ENCODE data around the gene LAMC3.

Gene LAMC3

DNA sequence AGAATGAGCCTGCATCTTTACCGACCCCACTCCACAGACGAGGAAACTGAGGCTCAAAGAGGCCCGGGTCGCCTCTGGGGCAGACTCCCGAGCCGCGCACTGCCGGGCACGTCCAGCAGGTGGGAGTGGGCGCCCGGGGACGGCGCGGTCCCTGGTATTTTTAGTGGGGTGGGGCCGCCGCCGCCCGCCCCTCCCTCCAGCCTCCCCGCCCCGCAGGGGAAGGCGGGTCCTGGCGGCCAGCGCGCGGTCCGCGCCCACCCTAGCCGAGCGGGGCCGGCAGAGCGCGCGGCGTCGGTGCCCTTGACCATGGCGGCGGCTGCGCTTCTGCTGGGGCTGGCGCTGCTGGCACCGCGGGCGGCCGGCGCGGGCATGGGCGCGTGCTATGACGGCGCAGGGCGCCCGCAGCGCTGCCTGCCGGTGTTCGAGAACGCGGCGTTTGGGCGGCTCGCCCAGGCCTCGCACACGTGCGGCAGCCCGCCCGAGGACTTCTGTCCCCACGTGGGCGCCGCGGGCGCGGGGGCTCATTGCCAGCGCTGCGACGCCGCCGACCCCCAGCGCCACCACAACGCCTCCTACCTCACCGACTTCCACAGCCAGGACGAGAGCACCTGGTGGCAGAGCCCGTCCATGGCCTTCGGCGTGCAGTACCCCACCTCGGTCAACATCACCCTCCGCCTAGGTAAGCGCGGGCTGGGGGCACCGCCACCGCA lies at the start of gene LAMC3:
Gene LAMC3, plus strand, starts transcription at position 266 of the 710 bp plus-strand sequence. Its CDS starts 41 bp downstream, at position 307.
- no peak for DNase-seq

DNA sequence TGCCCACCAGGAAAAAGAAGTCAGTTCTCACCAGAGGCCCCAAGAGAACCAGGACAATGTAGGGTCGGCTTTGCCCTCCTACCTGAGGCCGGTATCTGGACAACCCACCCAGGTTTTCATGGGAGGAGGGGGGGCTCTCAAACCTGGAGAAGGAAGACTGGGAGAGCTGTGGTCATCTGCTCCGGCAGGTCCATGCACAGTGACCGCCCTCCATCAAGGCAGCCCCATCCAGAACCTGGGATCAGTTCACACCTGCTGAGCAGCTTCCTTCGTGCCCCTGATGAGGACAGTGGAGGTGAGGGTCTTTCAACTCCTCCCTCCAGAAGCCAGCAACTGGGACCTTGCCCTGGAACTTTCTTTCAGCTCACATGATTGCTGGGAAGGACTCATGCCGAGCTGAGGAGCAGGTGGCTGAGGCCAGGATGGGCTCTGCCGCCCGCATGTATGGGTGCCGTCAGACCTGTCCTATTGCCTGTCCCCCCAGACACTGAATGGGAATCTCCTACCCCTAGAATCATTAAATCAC lies 49.1 kb upstream of the LAMC3 start:
- DNase-seq = no peak

DNA sequence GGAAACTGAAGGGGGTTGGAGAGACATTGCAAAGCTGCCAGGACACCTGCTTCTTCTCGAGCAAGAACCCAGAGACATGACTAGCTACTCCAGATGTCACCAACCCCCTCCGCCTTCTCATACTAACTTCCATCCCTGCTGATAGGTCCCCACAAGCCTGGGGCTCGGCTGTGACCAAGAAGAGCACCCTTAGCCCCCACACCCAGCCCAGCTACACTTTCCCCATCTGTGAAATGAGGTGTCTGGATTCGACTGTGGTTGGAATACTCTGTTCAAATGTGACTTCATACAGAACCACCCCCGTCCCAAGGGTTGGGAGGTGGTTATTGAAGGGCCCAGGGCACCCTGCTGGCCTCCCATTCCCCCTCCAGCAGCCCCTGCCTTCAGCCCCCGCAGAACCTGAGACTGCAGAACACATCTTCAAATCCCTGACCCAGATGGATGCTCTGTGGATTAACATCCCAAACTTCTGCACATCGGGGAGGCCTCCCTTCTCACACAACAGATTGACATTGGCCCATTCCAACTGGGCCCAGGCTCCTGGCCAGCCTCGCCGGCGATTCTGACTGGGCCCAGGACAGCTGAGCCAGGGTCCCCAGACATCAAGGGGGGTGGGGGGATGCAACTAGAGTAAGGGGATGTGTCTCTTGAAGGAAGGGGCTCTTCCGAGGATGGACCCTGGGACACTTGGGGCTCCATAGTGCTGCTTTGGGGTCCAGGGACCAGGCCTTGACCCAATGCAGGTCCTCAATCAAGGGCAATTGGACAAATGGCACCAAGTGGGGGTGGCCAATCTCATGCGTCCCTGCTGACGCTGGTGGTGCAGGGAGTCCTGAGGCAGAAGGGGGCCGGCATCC lies 48.2 kb upstream of the LAMC3 start:
- DNase-seq = no peak

- no peak for DNase-seq
These were observed 47.3 kb upstream of the LAMC3 start for GRCh38 chr9:130961511-130962300.

DNA sequence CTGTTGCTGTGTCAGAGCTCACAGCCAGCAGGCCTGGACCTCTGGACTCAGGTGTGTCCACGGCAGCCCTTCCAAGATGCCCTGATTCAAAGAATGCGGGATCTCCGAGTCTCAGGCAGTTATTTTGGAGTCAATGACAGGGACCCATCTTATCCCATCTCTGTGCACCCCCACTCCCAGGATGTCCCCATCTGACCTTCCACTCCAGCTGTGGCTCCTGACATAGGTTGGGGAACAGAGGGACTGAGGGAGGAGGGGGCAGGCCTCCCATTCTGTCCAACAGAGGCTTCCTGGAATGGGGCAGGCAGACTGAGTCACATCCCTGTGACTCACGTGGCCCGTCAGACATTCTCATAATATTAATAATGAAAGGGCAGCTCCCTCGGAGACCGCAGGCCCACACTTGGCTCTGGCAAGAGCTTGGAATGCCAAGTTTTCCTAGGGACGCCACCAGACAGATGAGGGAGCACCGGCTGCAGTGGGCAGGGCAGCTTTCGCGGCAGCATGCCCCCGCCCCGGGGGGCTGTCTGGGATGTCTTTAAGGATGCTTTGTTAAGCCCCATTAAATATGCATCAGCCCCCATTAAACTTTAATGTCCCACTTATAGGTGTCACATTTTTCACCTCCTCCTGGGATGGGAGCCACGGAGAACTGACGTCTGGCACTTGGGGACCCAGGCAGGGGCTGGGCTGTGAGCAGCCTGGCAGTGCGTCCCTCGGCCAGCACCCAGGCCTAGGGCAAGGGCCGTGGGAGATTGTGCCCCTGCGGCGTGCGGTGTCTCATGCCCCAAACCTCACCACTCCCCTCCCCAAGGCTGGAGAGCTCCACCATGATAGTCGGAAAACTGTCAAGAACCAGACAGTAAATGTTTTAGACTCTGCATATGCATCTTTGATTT lies 46.3 kb upstream of the LAMC3 start:
- DNase-seq = peak in 1 of 56 donors; percentile 11

- no peak for DNase-seq
These were observed 45.6 kb upstream of the LAMC3 start for GRCh38 chr9:130963337-130963908.

DNA sequence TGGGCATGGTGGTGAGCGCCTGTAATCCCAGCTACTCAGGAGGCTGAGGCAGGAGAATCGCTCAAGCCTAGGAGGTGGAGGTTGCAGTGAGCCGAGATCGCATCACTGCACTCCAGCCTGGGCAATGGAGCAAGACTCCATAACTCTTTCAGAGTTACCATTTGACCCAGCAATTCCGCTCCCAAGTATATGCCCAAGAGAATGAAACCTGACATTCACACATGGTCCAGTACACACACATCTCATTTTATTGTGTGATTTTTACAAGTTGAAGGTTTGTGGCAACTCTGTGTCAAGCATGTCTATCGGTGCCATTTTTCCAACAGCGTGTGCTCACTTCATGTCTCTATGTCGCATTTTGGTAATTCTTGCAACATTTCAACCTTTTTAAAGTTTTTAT lies 45.1 kb upstream of the LAMC3 start:
- no peak for DNase-seq

DNA sequence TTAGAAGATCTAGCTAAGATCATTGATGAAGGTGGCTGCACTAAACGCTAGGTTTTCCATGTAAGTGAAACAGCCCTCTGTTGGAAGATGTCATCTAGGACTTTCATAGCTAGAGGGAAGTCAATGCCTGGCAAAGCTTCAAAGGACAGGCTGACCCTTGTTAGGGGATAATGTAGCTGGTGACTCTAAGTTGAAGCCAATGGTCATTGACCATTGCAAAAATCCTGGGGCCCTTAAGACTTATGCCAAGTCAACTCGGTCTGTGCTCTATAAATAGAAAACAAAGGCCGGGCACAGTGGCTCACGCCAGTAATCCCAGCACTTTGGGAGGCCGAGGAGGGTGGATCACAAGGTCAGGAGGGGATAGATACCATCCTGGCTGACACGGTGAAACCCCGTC lies 43.3 kb upstream of the LAMC3 start:
- no peak for DNase-seq

DNA sequence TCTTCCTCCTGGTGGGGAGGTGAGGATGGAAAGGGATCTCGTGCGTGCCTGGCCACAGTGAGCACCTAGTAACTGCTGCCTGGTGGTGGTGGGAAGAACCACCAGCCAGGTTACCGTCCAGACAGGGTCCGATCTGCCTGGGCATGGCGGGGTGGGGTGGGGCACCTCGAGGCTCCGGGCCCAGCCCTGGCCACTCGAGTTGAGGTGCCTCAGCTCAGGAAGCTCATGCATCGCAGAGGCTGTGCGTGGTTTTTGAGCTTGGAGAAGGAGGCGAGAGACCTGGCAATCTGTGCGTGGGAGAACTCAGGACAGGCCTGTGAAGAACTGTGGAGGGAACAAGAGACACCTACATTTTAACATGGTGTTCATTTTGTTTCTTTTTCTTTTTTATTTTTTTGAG lies 38.9 kb upstream of the LAMC3 start:
- no peak for DNase-seq

DNA sequence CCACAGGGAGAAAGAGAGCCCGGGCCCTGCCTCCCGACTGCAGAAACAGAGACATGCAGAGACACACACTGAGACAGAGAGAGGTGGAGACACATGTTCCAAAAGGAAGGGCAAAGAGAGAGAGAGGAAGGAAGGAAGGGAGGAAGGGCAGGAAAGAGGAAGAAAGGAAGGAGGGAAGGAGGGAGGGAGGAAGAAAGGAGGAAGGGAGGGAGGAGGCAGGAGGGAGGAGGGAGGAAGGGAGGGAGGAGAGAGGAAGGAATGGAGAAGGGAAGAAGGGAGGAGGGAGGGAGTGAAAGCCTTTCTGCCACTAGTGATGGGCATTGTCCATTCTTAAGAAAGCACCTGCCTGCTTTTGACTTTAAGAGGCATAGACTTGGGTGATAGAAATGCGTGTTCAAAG lies 38.1 kb upstream of the LAMC3 start:
- no peak for DNase-seq

DNA sequence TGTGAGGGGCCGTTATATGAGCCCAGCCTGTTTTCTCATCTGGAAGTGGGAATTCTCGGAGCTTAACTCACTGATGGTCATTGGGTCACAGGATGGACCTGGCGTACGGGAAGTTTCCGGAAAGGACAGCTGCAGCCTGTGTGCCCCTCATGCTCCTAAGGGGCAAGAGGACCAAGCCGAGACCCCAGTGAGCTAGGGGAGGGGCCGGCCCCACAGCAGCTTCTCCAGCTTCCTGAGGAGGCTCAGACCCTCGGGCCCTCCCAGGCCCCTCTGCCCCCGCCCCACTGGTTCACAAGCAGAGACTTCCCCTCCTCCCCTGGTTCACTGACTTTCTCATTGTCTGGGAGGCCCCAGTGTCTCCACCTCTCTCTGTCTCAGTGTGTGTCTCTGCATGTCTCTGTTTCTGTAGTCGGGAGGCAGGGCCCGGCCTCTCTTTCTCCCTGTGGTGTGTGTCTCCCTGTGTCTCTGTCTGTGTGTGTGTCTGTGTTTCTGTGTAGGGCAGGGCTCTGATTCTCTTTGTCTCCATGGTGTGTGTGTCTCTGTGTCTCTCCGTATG lies 37.6 kb upstream of the LAMC3 start:
- DNase-seq = no peak

DNA sequence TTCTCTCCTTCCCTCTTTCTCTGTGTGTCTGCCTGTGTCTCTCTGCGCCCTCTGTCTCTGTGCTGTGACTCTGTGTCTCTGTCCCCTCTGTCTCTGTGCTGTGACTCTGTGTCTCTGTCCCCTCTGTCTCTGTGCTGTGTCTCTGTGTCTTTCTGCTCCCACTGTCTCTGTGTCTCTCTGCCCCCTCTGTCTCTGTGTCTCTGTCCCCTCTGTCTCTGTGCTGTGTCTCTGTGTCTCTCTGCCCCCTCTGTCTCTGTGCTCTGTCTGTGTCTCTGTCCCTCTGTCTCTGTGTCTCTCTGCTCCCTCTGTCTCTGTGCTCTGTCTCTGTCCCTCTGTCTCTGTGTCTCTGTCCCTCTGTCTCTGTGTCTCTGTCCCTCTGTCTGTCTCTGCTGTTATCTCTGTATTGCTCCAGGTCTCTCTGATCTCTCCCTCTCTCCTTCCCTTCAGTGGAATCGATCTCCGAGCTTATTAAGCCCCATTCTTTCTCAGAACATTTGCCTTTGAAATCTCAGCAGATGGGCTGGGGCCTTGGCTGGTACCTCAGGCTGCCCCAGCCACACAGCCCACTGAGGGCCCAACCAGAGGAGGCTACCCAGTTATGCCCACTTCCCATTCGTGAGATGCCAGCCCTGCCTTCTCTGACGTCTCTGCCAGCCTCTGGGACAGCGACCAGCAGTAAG lies 36.6 kb upstream of the LAMC3 start:
- peak in 2 of 56 donors; percentile 6 to 10 for DNase-seq

GRCh38 chr9:130972957-130973685 lies 35.9 kb upstream of the LAMC3 start:
- no peak for DNase-seq

GRCh38 chr9:130973686-130974281 lies 35.2 kb upstream of the LAMC3 start:
- no peak for DNase-seq

GRCh38 chr9:130974697-130975096 lies 34.3 kb upstream of the LAMC3 start:
- no peak for DNase-seq

DNA sequence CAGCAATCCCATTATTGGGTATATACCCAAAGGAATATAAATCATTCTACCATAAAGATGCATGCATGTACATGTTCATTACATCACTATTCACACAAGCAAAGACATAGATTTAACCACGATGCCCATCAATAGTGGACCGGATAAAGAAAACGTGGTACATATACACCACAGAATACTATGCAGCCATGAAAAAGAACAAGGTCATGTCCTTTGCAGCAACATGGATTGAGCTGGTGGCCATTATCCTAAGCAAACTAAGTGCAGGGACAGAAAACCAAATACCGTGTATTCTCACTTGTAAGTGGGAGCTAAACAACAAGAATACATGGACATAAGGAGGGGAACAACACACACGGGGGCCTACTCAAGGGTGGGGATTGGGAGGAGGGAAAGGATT lies 33.8 kb upstream of the LAMC3 start:
- DNase-seq = no peak

GRCh38 chr9:130975932-130976841 lies 32.8 kb upstream of the LAMC3 start:
- DNase-seq = no peak

Measured in amygdala (tissue), 56 donors.